ENCODE measurements around the gene ZFP91.

Gene ZFP91

DNA sequence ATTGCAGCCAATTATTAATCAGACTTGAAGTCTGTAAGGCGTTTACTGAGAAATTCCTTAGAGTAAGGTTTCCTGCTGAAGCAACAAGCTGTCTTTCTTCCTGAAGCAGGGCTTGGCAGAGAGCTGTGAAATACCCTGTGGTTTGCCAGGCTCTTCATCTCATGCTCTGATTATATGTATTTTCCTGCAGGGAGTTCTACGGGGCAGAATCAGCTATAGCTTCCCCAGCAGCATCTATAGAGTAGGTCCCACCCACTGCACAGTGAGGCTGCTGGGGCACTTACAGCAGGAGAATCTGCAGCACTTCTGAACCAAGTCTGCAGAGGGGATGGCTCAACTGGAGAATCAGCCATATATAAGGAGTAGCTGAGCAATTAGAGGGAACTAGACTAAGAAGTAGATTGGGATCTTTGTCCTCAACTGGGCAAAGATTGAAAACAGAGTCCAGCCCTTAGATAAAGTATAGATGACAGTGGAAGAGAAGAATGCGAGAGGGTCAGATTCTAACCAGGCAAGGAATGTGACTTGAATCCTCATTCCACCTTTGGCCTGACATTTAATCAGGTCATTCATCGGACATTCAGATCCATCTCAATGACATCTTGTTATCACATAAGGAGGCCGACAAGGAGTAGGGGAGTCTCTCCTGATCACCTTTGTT is 81.2 kb downstream of the ZFP91 start:
- no peak for DNase-seq (ENCODE audit: low read depth in 1 of 2, low spot score in 1 of 2)

All from activated T-helper 1 cell treated with anti-CD3 and anti-CD28 coated beads, Interleukin-2, amount 50 U/mL, for 16 hours (primary cell).